ENCODE data around the gene JDP2.

Gene JDP2

GRCh38 chr14:75426332-75427125 lies 1.3 kb upstream of the JDP2 start:
- Histone ChIP-seq H3K4me3 (ENCODE audit: low read length in 2 of 2) (peak overlapping the region; percentile 71 to 77), H3K9me3 (ENCODE audit: control insufficient read depth in 2 of 2, low read length in 2 of 2) (no peaks in the 10 kb centered on the region), H3K9ac (ENCODE audit: low read depth in 1 of 2, low read length in 2 of 2) (peak overlapping the region; percentile 67 to 92), H3K27ac (ENCODE audit: low read depth in 2 of 2, low read length in 2 of 2) (peak overlapping the region; percentile 75 to 86), H3K27me3 (ENCODE audit: control insufficient read depth in 2 of 2, insufficient read depth in 2 of 2, low read length in 2 of 2) (no peaks in the 10 kb centered on the region), H3K36me3 (ENCODE audit: control insufficient read depth in 2 of 2, insufficient read depth in 2 of 2, low read length in 2 of 2) (no peaks in the 10 kb centered on the region), H3K4me1 (ENCODE audit: control insufficient read depth in 2 of 2, insufficient read depth in 2 of 2, low read length in 2 of 2) (peaks cover 20 to 30% of the 10 kb centered on the region in 2 donors)

- Histone ChIP-seq H3K4me1 (ENCODE audit: control insufficient read depth in 2 of 2, insufficient read depth in 2 of 2, low read length in 2 of 2) (peaks cover 24 to 34% of the 10 kb centered on the region in 2 donors), H3K36me3 (ENCODE audit: control insufficient read depth in 2 of 2, insufficient read depth in 2 of 2, low read length in 2 of 2) (no peaks in the 10 kb centered on the region), H3K27ac (ENCODE audit: low read depth in 2 of 2, low read length in 2 of 2) (peak overlapping the region; percentile 75 to 86), H3K9me3 (ENCODE audit: control insufficient read depth in 2 of 2, low read length in 2 of 2) (no peaks in the 10 kb centered on the region), H3K9ac (ENCODE audit: low read depth in 1 of 2, low read length in 2 of 2) (peak overlapping the region; percentile 67 to 92), H3K4me3 (ENCODE audit: low read length in 2 of 2) (peak overlapping the region; percentile 71 to 77), H3K27me3 (ENCODE audit: control insufficient read depth in 2 of 2, insufficient read depth in 2 of 2, low read length in 2 of 2) (no peaks in the 10 kb centered on the region)
These were observed 718 bp upstream of the JDP2 start for GRCh38 chr14:75427126-75427481.

- no peaks in the 10 kb centered on the region for H3K36me3 ChIP-seq (ENCODE audit: control insufficient read depth in 2 of 2, insufficient read depth in 2 of 2, low read length in 2 of 2)
- H3K4me1 ChIP-seq (ENCODE audit: control insufficient read depth in 2 of 2, insufficient read depth in 2 of 2, low read length in 2 of 2), result peaks cover 30 to 40% of the 10 kb centered on the region in 2 donors
- H3K9ac ChIP-seq (ENCODE audit: low read depth in 1 of 2, low read length in 2 of 2), result peak overlapping the region; percentile 70 to 83
- H3K27ac ChIP-seq (ENCODE audit: low read depth in 2 of 2, low read length in 2 of 2), result peak overlapping the region; percentile 69 to 77
- peak overlapping the region; percentile 68 to 77 for H3K4me3 ChIP-seq (ENCODE audit: low read length in 2 of 2)
- no peaks in the 10 kb centered on the region for H3K27me3 ChIP-seq (ENCODE audit: control insufficient read depth in 2 of 2, insufficient read depth in 2 of 2, low read length in 2 of 2)
- no peaks in the 10 kb centered on the region for H3K9me3 ChIP-seq (ENCODE audit: control insufficient read depth in 2 of 2, low read length in 2 of 2)
These were observed 645 bp downstream of the JDP2 start for GRCh38 chr14:75428230-75429104.

- Histone ChIP-seq H3K27ac (ENCODE audit: low read depth in 2 of 2, low read length in 2 of 2) (peak overlapping the region in 1 of 2 donors; percentile 77), H3K27me3 (ENCODE audit: control insufficient read depth in 2 of 2, insufficient read depth in 2 of 2, low read length in 2 of 2) (no peaks in the 10 kb centered on the region), H3K4me3 (ENCODE audit: low read length in 2 of 2) (peak overlapping the region; percentile 68 to 77), H3K4me1 (ENCODE audit: control insufficient read depth in 2 of 2, insufficient read depth in 2 of 2, low read length in 2 of 2) (peaks cover 30 to 40% of the 10 kb centered on the region in 2 donors), H3K36me3 (ENCODE audit: control insufficient read depth in 2 of 2, insufficient read depth in 2 of 2, low read length in 2 of 2) (peaks cover 5 to 9% of the 10 kb centered on the region in 2 donors), H3K9me3 (ENCODE audit: control insufficient read depth in 2 of 2, low read length in 2 of 2) (no peaks in the 10 kb centered on the region), H3K9ac (ENCODE audit: low read depth in 1 of 2, low read length in 2 of 2) (peak overlapping the region in 1 of 2 donors; percentile 70)
These were observed 1.7 kb downstream of the JDP2 start for GRCh38 chr14:75429562-75429961.

- Histone ChIP-seq H3K27me3 (ENCODE audit: control insufficient read depth in 2 of 2, insufficient read depth in 2 of 2, low read length in 2 of 2) (no peaks in the 10 kb centered on the region), H3K4me3 (ENCODE audit: low read length in 2 of 2) (peak overlapping the region in 1 of 2 donors; percentile 46), H3K4me1 (ENCODE audit: control insufficient read depth in 2 of 2, insufficient read depth in 2 of 2, low read length in 2 of 2) (peaks cover 30 to 40% of the 10 kb centered on the region in 2 donors), H3K36me3 (ENCODE audit: control insufficient read depth in 2 of 2, insufficient read depth in 2 of 2, low read length in 2 of 2) (peaks cover 10 to 14% of the 10 kb centered on the region in 2 donors), H3K9ac (ENCODE audit: low read depth in 1 of 2, low read length in 2 of 2) (no peak overlapping the region), H3K27ac (ENCODE audit: low read depth in 2 of 2, low read length in 2 of 2) (peak overlapping the region in 1 of 2 donors; percentile 77), H3K9me3 (ENCODE audit: control insufficient read depth in 2 of 2, low read length in 2 of 2) (no peaks in the 10 kb centered on the region)
These were observed 2.3 kb downstream of the JDP2 start for GRCh38 chr14:75430116-75430515.

- Histone ChIP-seq H3K4me3 (ENCODE audit: low read length in 2 of 2) (peak overlapping the region in 1 of 2 donors; percentile 46), H3K9me3 (ENCODE audit: control insufficient read depth in 2 of 2, low read length in 2 of 2) (no peaks in the 10 kb centered on the region), H3K4me1 (ENCODE audit: control insufficient read depth in 2 of 2, insufficient read depth in 2 of 2, low read length in 2 of 2) (peaks cover 30 to 40% of the 10 kb centered on the region in 2 donors), H3K27ac (ENCODE audit: low read depth in 2 of 2, low read length in 2 of 2) (no peak overlapping the region), H3K36me3 (ENCODE audit: control insufficient read depth in 2 of 2, insufficient read depth in 2 of 2, low read length in 2 of 2) (peaks cover 10 to 16% of the 10 kb centered on the region in 2 donors), H3K9ac (ENCODE audit: low read depth in 1 of 2, low read length in 2 of 2) (peak overlapping the region in 1 of 2 donors; percentile 11), H3K27me3 (ENCODE audit: control insufficient read depth in 2 of 2, insufficient read depth in 2 of 2, low read length in 2 of 2) (no peaks in the 10 kb centered on the region)
These were observed 2.7 kb downstream of the JDP2 start for GRCh38 chr14:75430526-75430925.

GRCh38 chr14:75430976-75431375 lies 3.2 kb downstream of the JDP2 start:
- H3K27me3 ChIP-seq (ENCODE audit: control insufficient read depth in 2 of 2, insufficient read depth in 2 of 2, low read length in 2 of 2), result no peaks in the 10 kb centered on the region
- peak overlapping the region in 1 of 2 donors; percentile 46 for H3K4me3 ChIP-seq (ENCODE audit: low read length in 2 of 2)
- H3K4me1 ChIP-seq (ENCODE audit: control insufficient read depth in 2 of 2, insufficient read depth in 2 of 2, low read length in 2 of 2), result peaks cover 30 to 40% of the 10 kb centered on the region in 2 donors
- peaks cover 10 to 16% of the 10 kb centered on the region in 2 donors for H3K36me3 ChIP-seq (ENCODE audit: control insufficient read depth in 2 of 2, insufficient read depth in 2 of 2, low read length in 2 of 2)
- no peak overlapping the region for H3K27ac ChIP-seq (ENCODE audit: low read depth in 2 of 2, low read length in 2 of 2)
- H3K9ac ChIP-seq (ENCODE audit: low read depth in 1 of 2, low read length in 2 of 2), result no peak overlapping the region
- H3K9me3 ChIP-seq (ENCODE audit: control insufficient read depth in 2 of 2, low read length in 2 of 2), result no peaks in the 10 kb centered on the region

- Histone ChIP-seq H3K27me3 (ENCODE audit: control insufficient read depth in 2 of 2, insufficient read depth in 2 of 2, low read length in 2 of 2) (no peaks in the 10 kb centered on the region), H3K4me1 (ENCODE audit: control insufficient read depth in 2 of 2, insufficient read depth in 2 of 2, low read length in 2 of 2) (peaks cover 29 to 39% of the 10 kb centered on the region in 2 donors), H3K4me3 (ENCODE audit: low read length in 2 of 2) (no peak overlapping the region), H3K9me3 (ENCODE audit: control insufficient read depth in 2 of 2, low read length in 2 of 2) (no peaks in the 10 kb centered on the region), H3K9ac (ENCODE audit: low read depth in 1 of 2, low read length in 2 of 2) (no peak overlapping the region), H3K27ac (ENCODE audit: low read depth in 2 of 2, low read length in 2 of 2) (peak overlapping the region in 1 of 2 donors; percentile 50), H3K36me3 (ENCODE audit: control insufficient read depth in 2 of 2, insufficient read depth in 2 of 2, low read length in 2 of 2) (peaks cover 14 to 20% of the 10 kb centered on the region in 2 donors)
These were observed 4.0 kb downstream of the JDP2 start for GRCh38 chr14:75431827-75432226.

GRCh38 chr14:75432411-75432810 lies 4.6 kb downstream of the JDP2 start:
- H3K27ac ChIP-seq (ENCODE audit: low read depth in 2 of 2, low read length in 2 of 2), result peak overlapping the region; percentile 50 to 53
- H3K9ac ChIP-seq (ENCODE audit: low read depth in 1 of 2, low read length in 2 of 2), result no peak overlapping the region
- H3K4me1 ChIP-seq (ENCODE audit: control insufficient read depth in 2 of 2, insufficient read depth in 2 of 2, low read length in 2 of 2), result peaks cover 25 to 36% of the 10 kb centered on the region in 2 donors
- no peak overlapping the region for H3K4me3 ChIP-seq (ENCODE audit: low read length in 2 of 2)
- H3K27me3 ChIP-seq (ENCODE audit: control insufficient read depth in 2 of 2, insufficient read depth in 2 of 2, low read length in 2 of 2), result no peaks in the 10 kb centered on the region
- H3K9me3 ChIP-seq (ENCODE audit: control insufficient read depth in 2 of 2, low read length in 2 of 2), result no peaks in the 10 kb centered on the region
- peaks cover 16 to 20% of the 10 kb centered on the region in 2 donors for H3K36me3 ChIP-seq (ENCODE audit: control insufficient read depth in 2 of 2, insufficient read depth in 2 of 2, low read length in 2 of 2)

GRCh38 chr14:75433631-75434071 lies 5.8 kb downstream of the JDP2 start:
- no peak overlapping the region for H3K4me3 ChIP-seq (ENCODE audit: low read length in 2 of 2)
- peaks cover 25 to 36% of the 10 kb centered on the region in 2 donors for H3K4me1 ChIP-seq (ENCODE audit: control insufficient read depth in 2 of 2, insufficient read depth in 2 of 2, low read length in 2 of 2)
- H3K36me3 ChIP-seq (ENCODE audit: control insufficient read depth in 2 of 2, insufficient read depth in 2 of 2, low read length in 2 of 2), result peaks cover 20 to 26% of the 10 kb centered on the region in 2 donors
- H3K27ac ChIP-seq (ENCODE audit: low read depth in 2 of 2, low read length in 2 of 2), result no peak overlapping the region
- no peaks in the 10 kb centered on the region for H3K27me3 ChIP-seq (ENCODE audit: control insufficient read depth in 2 of 2, insufficient read depth in 2 of 2, low read length in 2 of 2)
- H3K9me3 ChIP-seq (ENCODE audit: control insufficient read depth in 2 of 2, low read length in 2 of 2), result no peaks in the 10 kb centered on the region
- no peak overlapping the region for H3K9ac ChIP-seq (ENCODE audit: low read depth in 1 of 2, low read length in 2 of 2)

Measured in mucosa of rectum (tissue), 2 donors.